Lung (tissue), 12 donors: ENCODE results near the gene SLC26A6. TPM values are rescaled to one million over a fixed set of nuclear protein-coding genes. Genes with fewer than 3 reads are reported as not detected.
A peak's percentile ranks its signal among the peaks of the same experiment; 100 is the strongest.

ENCODE experiments used
- ATAC-seq: fragments of 200-7000 bp; cut with Tn5 transposase; one replicate; pipeline ENCODE4 v1.9.1; 2020; ENCODE audit warnings: moderate number of reproducible peaks; ENCODE audit not compliant: insufficient read depth, low FRiP score
- DNase-seq, 3 donors: peaks; one replicate each; pipeline ENCODE4 v3.0.0-alpha.2; 2013 to 2017
- H3K27ac ChIP-seq, 2 donors: one replicate each; pipeline ENCODE4 v1.5.1; 2013; ENCODE audit warnings: mild to moderate bottlenecking in 2 of 2, moderate library complexity in 2 of 2, control low read depth in 1 of 2, inconsistent platforms in 1 of 2, low read depth in 1 of 2, low read length in 1 of 2
- H3K27me3 ChIP-seq, 3 donors: one replicate each; pipeline ENCODE4 v1.5.1; 2013; ENCODE audit warnings: low read length in 2 of 3; ENCODE audit not compliant: control insufficient read depth in 3 of 3, insufficient read depth in 3 of 3
- H3K36me3 ChIP-seq, 4 donors: one replicate each; pipeline ENCODE4 v1.5.1; 2013; ENCODE audit warnings: low read length in 4 of 4, mild to moderate bottlenecking in 1 of 4, moderate library complexity in 1 of 4; ENCODE audit not compliant: control insufficient read depth in 4 of 4, insufficient read depth in 4 of 4
- H3K4me1 ChIP-seq, 5 donors: one replicate each; pipeline ENCODE4 v1.5.1; 2013; ENCODE audit warnings: low read length in 5 of 5, mild to moderate bottlenecking in 2 of 5, moderate library complexity in 1 of 5; ENCODE audit not compliant: control insufficient read depth in 5 of 5, insufficient read depth in 5 of 5
- H3K4me3 ChIP-seq: one replicate; pipeline ENCODE4 v1.5.1; 2013; ENCODE audit warnings: mild to moderate bottlenecking, control low read depth, moderate library complexity
- H3K9ac ChIP-seq, 2 donors: one replicate each; pipeline ENCODE4 v1.5.1; 2013; ENCODE audit warnings: low read length in 2 of 2, control low read depth in 1 of 2; ENCODE audit not compliant: insufficient read depth in 1 of 2
- H3K9me3 ChIP-seq, 4 donors: one replicate each; pipeline ENCODE4 v1.5.1; 2013; ENCODE audit warnings: low read length in 3 of 4, mild to moderate bottlenecking in 1 of 4, moderate library complexity in 1 of 4; ENCODE audit not compliant: control insufficient read depth in 4 of 4, insufficient read depth in 3 of 4
- WGBS, 2 donors: extraction: QIAGEN DNeasy Blood & Tissue Kit; methylation state at CpG; one replicate each; pipeline ENCODE4 v1.1.7; 2013; 5-methylcytosine and 5-hydroxymethylcytosine counted together
- polyA plus RNA-seq, 2 donors: library from polyadenylated mRNA; stranded (reverse); fragments of 200-250 nt; gene quantifications; one replicate each; pipeline ENCODE4 v1.2.1, GENCODE V29; 2013
- total RNA-seq, 2 donors: library from RNA; depleted of rRNA in 1 of 2; stranded (reverse); fragments of >200 nt in 1 of 2; gene quantifications; one replicate each; pipeline ENCODE4 v1.2.1, GENCODE V29; 2014 to 2021
- TF ChIP-seq, protein P1 (sequence below): IDR thresholded peaks from 2 replicates; pipeline ENCODE4 v1.5.1; 2012; ENCODE audit warnings: mild to moderate bottlenecking; ENCODE audit errors: control extremely low read depth, extremely low read depth
- donor health status: control.
- donor health status: control.
- donor health status: Bipolar disorder and iron deficiency.
- donor health status: healthy.
- donor health status: DM: yes; HTN: yes; CAD: no.

The SLC26A6 gene
- total and polyA plus RNA-seq, 4 donors, result 14.6 to 24.5 (median 19.6) TPM

DNA sequence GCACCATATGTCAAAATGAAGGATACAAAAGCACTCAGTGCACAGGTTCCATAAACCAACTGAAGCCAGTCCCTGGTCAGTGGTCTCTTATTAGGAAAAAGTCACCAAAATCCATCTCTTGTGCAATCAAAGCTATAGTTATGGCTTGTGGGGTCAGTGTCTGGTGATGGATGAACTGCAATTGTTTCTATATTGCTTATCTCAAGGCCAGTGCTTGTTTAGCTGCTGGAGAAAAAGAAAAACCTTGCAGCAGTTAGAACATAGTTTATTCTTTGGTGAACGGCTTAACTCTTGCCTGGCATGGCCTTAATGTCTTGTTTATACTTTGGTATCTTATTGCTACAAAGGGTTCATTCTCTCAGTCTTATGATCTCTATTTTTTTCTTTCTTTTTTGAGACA lies 23.0 kb downstream of the SLC26A6 start:
- no peak for ATAC-seq
- Histone ChIP-seq H3K9ac (no peak overlapping the region), H3K27ac (no peak overlapping the region), H3K9me3 (peaks cover 0 to 6% (median 0%) of the 10 kb centered on the region in 4 donors), H3K36me3 (no peaks in the 10 kb centered on the region), H3K27me3 (no peaks in the 10 kb centered on the region), H3K4me3 (no peak overlapping the region), H3K4me1 (peaks cover 0 to 22% (median 2%) of the 10 kb centered on the region in 5 donors)
- WGBS, 2 donors, result 45 to 57% methylated on average over 1 of the region's 1 CpG
- peak; percentile 51 to 91 (median 91) for DNase-seq
- TF ChIP-seq, protein P1, sequence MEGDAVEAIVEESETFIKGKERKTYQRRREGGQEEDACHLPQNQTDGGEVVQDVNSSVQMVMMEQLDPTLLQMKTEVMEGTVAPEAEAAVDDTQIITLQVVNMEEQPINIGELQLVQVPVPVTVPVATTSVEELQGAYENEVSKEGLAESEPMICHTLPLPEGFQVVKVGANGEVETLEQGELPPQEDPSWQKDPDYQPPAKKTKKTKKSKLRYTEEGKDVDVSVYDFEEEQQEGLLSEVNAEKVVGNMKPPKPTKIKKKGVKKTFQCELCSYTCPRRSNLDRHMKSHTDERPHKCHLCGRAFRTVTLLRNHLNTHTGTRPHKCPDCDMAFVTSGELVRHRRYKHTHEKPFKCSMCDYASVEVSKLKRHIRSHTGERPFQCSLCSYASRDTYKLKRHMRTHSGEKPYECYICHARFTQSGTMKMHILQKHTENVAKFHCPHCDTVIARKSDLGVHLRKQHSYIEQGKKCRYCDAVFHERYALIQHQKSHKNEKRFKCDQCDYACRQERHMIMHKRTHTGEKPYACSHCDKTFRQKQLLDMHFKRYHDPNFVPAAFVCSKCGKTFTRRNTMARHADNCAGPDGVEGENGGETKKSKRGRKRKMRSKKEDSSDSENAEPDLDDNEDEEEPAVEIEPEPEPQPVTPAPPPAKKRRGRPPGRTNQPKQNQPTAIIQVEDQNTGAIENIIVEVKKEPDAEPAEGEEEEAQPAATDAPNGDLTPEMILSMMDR, result no peak

DNA sequence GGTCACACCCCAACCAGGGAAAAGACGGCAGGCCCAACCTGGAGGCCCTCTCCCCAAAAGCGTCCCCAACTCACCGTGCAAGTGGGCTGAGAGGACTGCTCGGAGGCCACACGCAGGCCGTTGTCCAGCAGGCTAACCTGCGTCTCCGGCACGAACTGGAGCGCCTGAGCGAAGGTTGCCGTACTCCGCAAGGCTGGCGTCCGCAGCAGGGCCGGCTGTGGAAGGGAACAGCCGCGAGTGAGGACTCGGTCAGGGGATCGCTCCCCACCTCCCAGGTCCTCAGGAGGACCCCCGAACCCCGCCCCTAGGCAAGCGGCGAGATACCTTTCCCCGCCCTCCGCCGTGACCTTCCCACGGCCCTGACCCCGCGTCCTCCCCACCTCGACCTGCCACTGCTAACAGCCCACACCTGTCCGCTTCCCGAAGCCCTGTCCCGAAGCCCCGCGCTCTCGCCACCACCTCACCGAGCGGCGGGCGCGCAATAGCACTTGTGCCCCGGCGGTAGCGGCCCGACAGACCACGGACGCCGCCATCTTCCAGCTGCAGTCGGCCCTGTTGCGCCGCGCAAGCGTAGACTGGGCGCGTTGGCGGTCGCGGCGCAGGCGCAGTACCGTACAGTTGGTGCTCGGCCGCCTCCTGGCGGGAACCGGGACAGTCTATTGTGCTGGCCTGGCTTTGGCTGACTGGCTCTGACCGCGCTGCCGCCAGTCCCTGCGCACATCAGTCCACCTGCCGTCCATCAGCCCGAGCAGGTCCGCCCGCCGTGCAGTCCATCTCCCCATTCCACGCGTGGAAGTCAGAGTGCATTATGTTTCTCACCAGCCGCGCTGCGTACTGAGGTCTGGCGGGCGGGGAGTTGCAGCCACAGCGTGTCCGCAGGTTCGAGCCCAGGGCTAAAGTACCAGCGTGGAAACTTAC lies 25.9 kb downstream of the SLC26A6 start, which contains the start of gene UQCRC1:
Gene UQCRC1, minus strand, starts transcription at position 559 of the 918 bp plus-strand sequence. Its CDS starts 26 bp downstream, at position 533.
- Histone ChIP-seq H3K27me3 (no peaks in the 10 kb centered on the region), H3K27ac (peak within 1 kb of the TSS; percentile 82 to 94), H3K36me3 (peaks cover 4 to 19% (median 15%) of the 10 kb centered on the region in 4 donors), H3K4me1 (peaks cover 0 to 22% (median 3%) of the 10 kb centered on the region in 5 donors), H3K9ac (peak within 1 kb of the TSS; percentile 78 to 80), H3K9me3 (peaks cover 0 to 2% (median 0%) of the 10 kb centered on the region in 4 donors), H3K4me3 (peak within 1 kb of the TSS; percentile 100)
- TF ChIP-seq, protein P1, result peak; percentile 78
- DNase-seq (peak; percentile 94 to 97 (median 95)), ATAC-seq (peak; percentile 98)
- 2% methylated on average over 82 to 86 of the region's 86 CpGs for WGBS, 2 donors

DNA sequence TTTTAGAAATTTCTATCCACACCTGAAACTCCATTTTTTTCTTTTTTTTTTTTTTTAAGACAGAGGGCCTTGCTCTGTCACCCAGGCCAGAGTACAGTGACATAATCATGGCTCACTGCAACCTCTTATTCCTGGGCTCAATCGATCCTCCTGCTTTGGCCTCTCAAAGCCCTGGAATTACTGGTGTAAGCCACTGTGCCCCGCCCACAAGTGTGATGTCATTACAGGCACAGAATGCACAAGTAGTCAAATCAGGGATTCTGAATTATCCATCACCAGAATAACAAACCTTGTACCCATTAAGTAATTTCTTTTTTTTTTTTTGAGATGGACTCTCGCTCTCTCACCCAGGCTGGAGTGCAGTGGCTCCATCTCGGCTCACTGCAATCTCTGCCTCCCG lies 27.7 kb downstream of the SLC26A6 start:
- H3K36me3 ChIP-seq, result peaks cover 21 to 35% (median 33%) of the 10 kb centered on the region in 4 donors

More for the DNA sequence above, 27.7 kb downstream of the SLC26A6 start:
- Histone ChIP-seq H3K4me3 (no peak overlapping the region), H3K27ac (no peak overlapping the region), H3K9me3 (peaks cover 0 to 2% (median 0%) of the 10 kb centered on the region in 4 donors), H3K4me1 (peaks cover 0 to 17% (median 3%) of the 10 kb centered on the region in 5 donors), H3K27me3 (no peaks in the 10 kb centered on the region), H3K9ac (no peak overlapping the region)
- DNase-seq, result no peak
- no peak for ATAC-seq
- WGBS, 2 donors, result 94 to 95% methylated on average over 5 of the region's 5 CpGs
- TF ChIP-seq, protein P1, result no peak
